SIG-M5 treated with dmso at 0.1 percent for 504 hours (cell line): ENCODE data around the gene IFFO2.
A peak's percentile ranks its signal among the peaks of the same experiment; 100 is the strongest.
"Not testable (repeated sequence)": the region's sequence is repeated elsewhere in the genome, so short reads cannot be mapped to it uniquely, and the experiment has no call there.

Experiments
- DNase-seq: peaks from one replicate; lab custom pipeline; 2025; ENCODE audit not compliant: unreplicated experiment; lab: John Stamatoyannopoulos, UW

The IFFO2 gene

GRCh38 chr1:18878538-18879214, 77.8 kb downstream of the IFFO2 start:
- DNase-seq = no peak

GRCh38 chr1:18877282-18877681, 79.2 kb downstream of the IFFO2 start:
- DNase-seq = no peak

- no peak for DNase-seq
These were observed 80.3 kb downstream of the IFFO2 start for GRCh38 chr1:18876210-18876609.

- no peak for DNase-seq
These were observed 80.7 kb downstream of the IFFO2 start for GRCh38 chr1:18875796-18876128.

GRCh38 chr1:18875107-18875795, 81.2 kb downstream of the IFFO2 start:
- DNase-seq = peak; percentile 33

GRCh38 chr1:18874600-18874999, 81.9 kb downstream of the IFFO2 start:
- DNase-seq = no peak

- no peak for DNase-seq
These were observed 82.4 kb downstream of the IFFO2 start for GRCh38 chr1:18874036-18874435.

- DNase-seq = no peak
These were observed 84.3 kb downstream of the IFFO2 start for GRCh38 chr1:18872071-18872611.

- DNase-seq = no peak
These were observed 84.9 kb downstream of the IFFO2 start for GRCh38 chr1:18871401-18872070.

GRCh38 chr1:18870957-18871356, 85.5 kb downstream of the IFFO2 start:
- DNase-seq = no peak

GRCh38 chr1:18870595-18870865, 85.9 kb downstream of the IFFO2 start:
- not testable (repeated sequence) for DNase-seq

GRCh38 chr1:18869847-18870594, 86.5 kb downstream of the IFFO2 start:
- no peak for DNase-seq

GRCh38 chr1:18868801-18869424, 87.6 kb downstream of the IFFO2 start:
- DNase-seq = no peak

GRCh38 chr1:18868354-18868753, 88.1 kb downstream of the IFFO2 start:
- DNase-seq = no peak

- DNase-seq = no peak
These were observed 89.6 kb downstream of the IFFO2 start for GRCh38 chr1:18866846-18867245.

- no peak for DNase-seq
These were observed 90.2 kb downstream of the IFFO2 start for GRCh38 chr1:18866314-18866713.

GRCh38 chr1:18865176-18865575, 91.3 kb downstream of the IFFO2 start:
- DNase-seq = no peak

GRCh38 chr1:18861590-18861989, 94.9 kb downstream of the IFFO2 start:
- no peak for DNase-seq

- DNase-seq = no peak
These were observed 95.4 kb downstream of the IFFO2 start for GRCh38 chr1:18861082-18861481.

GRCh38 chr1:18859560-18859959, 96.9 kb downstream of the IFFO2 start, which contains the start of gene TAS1R2:
Gene TAS1R2 (minus strand): TSS chr1:18859660. CDS start chr1:18859660, 0 bp downstream.
- no peak for DNase-seq

GRCh38 chr1:18858070-18858688, 98.3 kb downstream of the IFFO2 start:
- no peak for DNase-seq
